Immature natural killer cell (primary cell): ENCODE data around the gene TOP2A. TPM values are rescaled to one million over a fixed set of nuclear protein-coding genes. Genes with fewer than 3 reads are reported as not detected.

Experiments used
- DNase-seq, 3 donors: peaks; one replicate each; pipeline ENCODE4 v3.0.0; 2022; ENCODE audit warnings: mixed read lengths in 1 of 3
- H3K27ac Mint-ChIP-seq, 6 donors: one replicate each; pipeline ENCODE4 v1.8.0; 2020; ENCODE audit warnings: mixed read lengths in 6 of 6, mild to moderate bottlenecking in 5 of 6, inconsistent platforms in 4 of 6, moderate library complexity in 3 of 6
- H3K27me3 Mint-ChIP-seq, 3 donors: one replicate each; pipeline ENCODE4 v1.8.0; 2020 to 2021; ENCODE audit warnings: low read depth in 3 of 3, mild to moderate bottlenecking in 3 of 3, mixed read lengths in 3 of 3, moderate library complexity in 3 of 3, inconsistent platforms in 1 of 3
- H3K36me3 Mint-ChIP-seq, 3 donors: one replicate each; pipeline ENCODE4 v1.8.0; 2020; ENCODE audit warnings: mixed read lengths in 3 of 3, inconsistent platforms in 2 of 3, mild to moderate bottlenecking in 2 of 3
- H3K4me1 Mint-ChIP-seq, 2 donors: one replicate each; pipeline ENCODE4 v1.8.0; 2020; ENCODE audit warnings: inconsistent platforms in 2 of 2, mild to moderate bottlenecking in 2 of 2, mixed read lengths in 2 of 2, moderate library complexity in 1 of 2
- H3K4me3 Mint-ChIP-seq, 5 donors: one replicate each; pipeline ENCODE4 v1.8.0; 2020; ENCODE audit warnings: mild to moderate bottlenecking in 5 of 5, mixed read lengths in 5 of 5, inconsistent platforms in 3 of 5, moderate library complexity in 3 of 5
- H3K9me3 Mint-ChIP-seq, 6 donors: one replicate each; pipeline ENCODE4 v1.8.0; 2020; ENCODE audit warnings: mild to moderate bottlenecking in 6 of 6, mixed read lengths in 6 of 6, inconsistent platforms in 4 of 6, moderate library complexity in 3 of 6
- polyA plus RNA-seq, 3 donors: library from polyadenylated mRNA; unstranded; fragments of 300-500 nt; fragmentation: Illumina TruSeq; gene quantifications; one replicate each; pipeline ENCODE4 v1.2.3, GENCODE V29; 2021

TOP2A gene
- polyA plus RNA-seq, 3 donors from 2014 or later, result 0.80 to 2.4 (median 2.2) TPM

GRCh38 chr17:40448213-40448638, 30.5 kb upstream of the TOP2A start:
- Mint-ChIP-seq H3K27me3 (peaks cover 20 to 24% (median 21%) of the 10 kb centered on the region in 3 donors), H3K36me3 (no peaks in the 10 kb centered on the region), H3K4me1 (peaks cover 32 to 37% of the 10 kb centered on the region in 2 donors), H3K27ac (no peak overlapping the region), H3K9me3 (peaks cover 0 to 6% (median 1%) of the 10 kb centered on the region in 6 donors), H3K4me3 (peak overlapping the region in 1 of 5 donors; percentile 59)
- DNase-seq, result no peak

- no peaks in the 10 kb centered on the region for H3K36me3 Mint-ChIP-seq
- H3K4me1 Mint-ChIP-seq, result peaks cover 32 to 37% of the 10 kb centered on the region in 2 donors
- H3K27ac Mint-ChIP-seq, result peak overlapping the region in 1 of 6 donors; percentile 42
- H3K27me3 Mint-ChIP-seq, result peaks cover 20 to 24% (median 21%) of the 10 kb centered on the region in 3 donors
- DNase-seq, result no peak
- peak overlapping the region in 3 of 5 donors; percentile 14 to 59 (median 23) for H3K4me3 Mint-ChIP-seq
- peaks cover 0 to 6% (median 1%) of the 10 kb centered on the region in 6 donors for H3K9me3 Mint-ChIP-seq
Observed at GRCh38 chr17:40447806-40448205, 30.1 kb upstream of the TOP2A start.

- no peak for DNase-seq
- H3K27ac Mint-ChIP-seq, result no peak overlapping the region
- H3K9me3 Mint-ChIP-seq, result peaks cover 0 to 6% (median 1%) of the 10 kb centered on the region in 6 donors
- peaks cover 21 to 27% (median 23%) of the 10 kb centered on the region in 3 donors for H3K27me3 Mint-ChIP-seq
- peaks cover 34 to 37% of the 10 kb centered on the region in 2 donors for H3K4me1 Mint-ChIP-seq
- H3K4me3 Mint-ChIP-seq, result peak overlapping the region in 1 of 5 donors; percentile 14
- H3K36me3 Mint-ChIP-seq, result no peaks in the 10 kb centered on the region
Observed at GRCh38 chr17:40447148-40447644, 29.5 kb upstream of the TOP2A start.

GRCh38 chr17:40445751-40446468, 28.2 kb upstream of the TOP2A start:
- Mint-ChIP-seq H3K27ac (no peak overlapping the region), H3K9me3 (peaks cover 0 to 6% (median 1%) of the 10 kb centered on the region in 6 donors), H3K27me3 (peaks cover 21 to 26% (median 26%) of the 10 kb centered on the region in 3 donors), H3K36me3 (no peaks in the 10 kb centered on the region), H3K4me1 (peaks cover 37 to 41% of the 10 kb centered on the region in 2 donors), H3K4me3 (peak overlapping the region in 4 of 5 donors; percentile 55 to 87 (median 81))
- DNase-seq, result no peak

- peaks cover 0 to 6% (median 1%) of the 10 kb centered on the region in 6 donors for H3K9me3 Mint-ChIP-seq
- H3K27me3 Mint-ChIP-seq, result peaks cover 19 to 26% (median 24%) of the 10 kb centered on the region in 3 donors
- H3K4me1 Mint-ChIP-seq, result peaks cover 37 to 42% of the 10 kb centered on the region in 2 donors
- peaks cover 0 to 4% (median 0%) of the 10 kb centered on the region in 3 donors for H3K36me3 Mint-ChIP-seq
- no peak for DNase-seq
- peak overlapping the region; percentile 79 to 88 (median 83) for H3K4me3 Mint-ChIP-seq
- peak overlapping the region; percentile 67 to 91 (median 77) for H3K27ac Mint-ChIP-seq
Observed at GRCh38 chr17:40443988-40444899, 26.5 kb upstream of the TOP2A start.

- Mint-ChIP-seq H3K36me3 (peaks cover 0 to 4% (median 0%) of the 10 kb centered on the region in 3 donors), H3K9me3 (peaks cover 0 to 5% (median 1%) of the 10 kb centered on the region in 6 donors), H3K4me1 (peaks cover 34 to 37% of the 10 kb centered on the region in 2 donors), H3K27me3 (peaks cover 19 to 26% (median 20%) of the 10 kb centered on the region in 3 donors), H3K4me3 (peak within 1 kb of the TSS; percentile 79 to 88 (median 83)), H3K27ac (peak within 1 kb of the TSS in 5 of 6 donors; percentile 8 to 73 (median 56))
- peak; percentile 61 to 69 (median 64) for DNase-seq
Observed at GRCh38 chr17:40443196-40443987, 25.7 kb upstream of the TOP2A start, which contains the start of gene IGFBP4. IGFBP4 (plus strand) TSS chr17:40443450; CDS start chr17:40443736, 286 bp downstream.

GRCh38 chr17:40442392-40443195, 24.9 kb upstream of the TOP2A start:
- Mint-ChIP-seq H3K27ac (peak overlapping the region in 2 of 6 donors; percentile 34 to 49), H3K27me3 (peaks cover 19 to 26% (median 19%) of the 10 kb centered on the region in 3 donors), H3K9me3 (peaks cover 0 to 4% (median 1%) of the 10 kb centered on the region in 6 donors), H3K36me3 (peaks cover 0 to 4% (median 0%) of the 10 kb centered on the region in 3 donors), H3K4me1 (peaks cover 26 to 29% of the 10 kb centered on the region in 2 donors), H3K4me3 (peak overlapping the region; percentile 28 to 68 (median 38))
- DNase-seq, result no peak

- H3K27me3 Mint-ChIP-seq, result peaks cover 11 to 21% (median 17%) of the 10 kb centered on the region in 3 donors
- H3K27ac Mint-ChIP-seq, result no peak overlapping the region
- peaks cover 0 to 4% (median 0%) of the 10 kb centered on the region in 3 donors for H3K36me3 Mint-ChIP-seq
- no peak overlapping the region for H3K4me3 Mint-ChIP-seq
- no peak for DNase-seq
- H3K4me1 Mint-ChIP-seq, result peaks cover 20% of the 10 kb centered on the region in 2 donors
- peaks cover 0 to 4% (median 1%) of the 10 kb centered on the region in 6 donors for H3K9me3 Mint-ChIP-seq
Observed at GRCh38 chr17:40440166-40440565, 22.5 kb upstream of the TOP2A start.

GRCh38 chr17:40437095-40437732, 19.5 kb upstream of the TOP2A start:
- H3K27me3 Mint-ChIP-seq, result peaks cover 0 to 3% (median 3%) of the 10 kb centered on the region in 3 donors
- peaks cover 0 to 7% (median 0%) of the 10 kb centered on the region in 3 donors for H3K36me3 Mint-ChIP-seq
- H3K9me3 Mint-ChIP-seq, result no peaks in the 10 kb centered on the region
- H3K4me3 Mint-ChIP-seq, result no peak overlapping the region
- H3K4me1 Mint-ChIP-seq, result peaks cover 4 to 5% of the 10 kb centered on the region in 2 donors
- no peak for DNase-seq
- no peak overlapping the region for H3K27ac Mint-ChIP-seq

- Mint-ChIP-seq H3K4me3 (no peak overlapping the region), H3K27ac (no peak overlapping the region), H3K27me3 (peaks cover 2 to 3% (median 3%) of the 10 kb centered on the region in 3 donors), H3K4me1 (peaks cover 4 to 5% of the 10 kb centered on the region in 2 donors), H3K9me3 (no peaks in the 10 kb centered on the region), H3K36me3 (peaks cover 0 to 7% (median 0%) of the 10 kb centered on the region in 3 donors)
- DNase-seq, result no peak
Observed at GRCh38 chr17:40436636-40437035, 18.9 kb upstream of the TOP2A start.

GRCh38 chr17:40433551-40434415, 16.1 kb upstream of the TOP2A start:
- DNase-seq, result no peak
- Mint-ChIP-seq H3K4me1 (no peaks in the 10 kb centered on the region), H3K36me3 (peaks cover 0 to 3% (median 0%) of the 10 kb centered on the region in 3 donors)

More at GRCh38 chr17:40433551-40434415, 16.1 kb upstream of the TOP2A start:
- no peak overlapping the region for H3K4me3 Mint-ChIP-seq
- H3K27ac Mint-ChIP-seq, result no peak overlapping the region
- no peaks in the 10 kb centered on the region for H3K9me3 Mint-ChIP-seq
- peaks cover 1 to 3% (median 2%) of the 10 kb centered on the region in 3 donors for H3K27me3 Mint-ChIP-seq
